GF-D8 (cell line): Measurements from ENCODE around the gene GNG8.
"Not testable (repeated sequence)": the region's sequence is repeated elsewhere in the genome, so short reads cannot be mapped to it uniquely, and the experiment has no call there.

Experiments
- DNase-seq: peaks from one replicate; lab custom pipeline; 2025; lab: John Stamatoyannopoulos, UW

GNG8 gene

DNA sequence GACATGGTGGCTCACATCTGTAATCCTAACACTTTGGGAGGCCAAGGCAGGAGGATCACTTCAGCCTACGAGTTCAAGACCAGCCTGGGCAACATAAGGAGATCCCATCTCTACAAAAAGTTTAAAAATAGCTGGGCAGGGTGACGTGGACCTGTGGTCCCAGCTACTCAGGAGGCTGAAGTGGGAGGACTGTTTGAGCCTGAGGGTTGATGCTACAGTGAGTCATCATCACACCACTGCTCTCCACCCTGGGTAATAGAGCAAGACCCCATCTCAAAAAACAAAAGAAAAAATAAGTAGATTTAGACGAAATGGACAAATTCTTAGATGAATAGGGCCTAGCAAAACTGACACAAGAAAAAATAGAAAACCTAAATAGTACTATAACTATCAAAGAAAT lies 10.4 kb upstream of the GNG8 start:
- no peak for DNase-seq

DNA sequence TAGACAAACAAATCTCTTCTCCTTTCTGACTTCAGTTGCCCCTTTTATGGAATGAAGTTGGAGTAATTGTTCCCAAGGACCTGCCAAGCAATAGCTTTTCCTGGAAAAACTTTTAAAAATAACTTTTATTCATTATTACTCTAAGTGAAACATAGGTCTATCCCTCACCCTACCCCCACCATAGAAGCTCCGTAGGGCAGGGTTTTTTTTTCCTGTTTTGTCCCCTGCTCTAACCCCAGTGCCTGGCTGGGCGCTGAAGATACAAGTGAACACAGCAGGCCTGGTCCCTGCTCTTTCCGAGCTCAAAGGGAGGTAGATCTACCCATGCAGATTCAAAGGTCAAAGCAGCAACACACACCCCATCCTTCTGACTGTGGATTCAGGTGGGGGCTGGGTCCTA lies 8.7 kb upstream of the GNG8 start:
- DNase-seq = no peak

DNA sequence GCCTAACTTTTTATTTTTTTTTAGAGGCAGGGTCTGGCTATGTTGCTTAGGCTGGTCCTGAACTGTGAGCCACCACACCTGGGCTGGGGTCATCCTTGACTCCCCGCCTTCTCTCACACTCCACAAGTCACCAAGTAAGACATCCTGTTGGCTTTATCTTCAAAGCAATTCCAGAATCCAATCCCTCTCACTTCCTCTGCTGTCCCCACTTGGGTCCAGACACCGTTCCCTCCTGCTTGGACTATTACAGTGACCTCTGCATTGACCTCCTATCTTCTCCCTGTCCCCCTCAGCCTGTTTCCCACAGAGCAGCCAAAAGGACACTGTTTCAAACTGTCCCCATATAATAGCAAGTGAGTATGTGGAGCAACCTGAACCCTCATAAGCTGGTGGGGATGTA lies 4.7 kb upstream of the GNG8 start:
- DNase-seq = no peak

DNA sequence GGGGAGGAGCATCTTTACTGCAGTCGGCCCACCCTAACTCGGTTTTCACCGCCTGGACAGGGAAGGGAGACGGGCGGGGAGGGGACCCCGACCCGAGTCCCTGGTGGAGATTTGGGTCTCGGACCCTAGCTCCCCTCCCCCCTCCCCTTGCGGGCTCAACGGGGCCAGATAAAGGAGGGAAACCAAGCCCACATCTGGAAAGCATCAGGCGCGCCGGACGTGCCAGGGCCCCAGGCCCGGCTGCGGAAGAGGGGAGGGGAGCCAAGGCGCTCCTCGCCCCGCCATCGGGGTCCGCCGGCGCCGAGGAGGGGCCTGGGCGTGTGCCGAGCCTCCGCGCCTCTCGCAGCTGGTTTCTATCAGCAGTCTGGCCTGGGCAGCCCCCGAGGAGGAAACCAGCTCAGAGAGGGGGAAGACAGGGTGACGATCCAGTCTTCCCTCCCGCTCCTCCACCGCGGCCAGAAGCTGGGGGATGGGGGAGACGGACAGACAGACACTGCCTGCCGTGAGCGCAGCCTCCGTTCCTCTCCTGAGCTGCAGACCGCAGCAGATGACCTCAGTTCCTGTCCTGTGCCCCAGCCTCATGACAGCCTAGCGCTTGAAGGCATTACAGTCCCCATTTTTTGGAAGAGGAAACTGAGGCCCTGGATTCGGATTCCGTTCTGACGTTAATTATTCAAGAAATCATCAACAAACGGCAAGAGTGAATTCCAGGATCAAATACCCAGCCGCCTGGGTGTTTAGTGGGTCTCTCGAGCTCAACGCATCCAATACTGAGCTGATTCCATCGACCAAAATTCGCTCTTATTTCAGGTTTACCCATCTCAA lies 3.6 kb upstream of the GNG8 start:
- DNase-seq = no peak

DNA sequence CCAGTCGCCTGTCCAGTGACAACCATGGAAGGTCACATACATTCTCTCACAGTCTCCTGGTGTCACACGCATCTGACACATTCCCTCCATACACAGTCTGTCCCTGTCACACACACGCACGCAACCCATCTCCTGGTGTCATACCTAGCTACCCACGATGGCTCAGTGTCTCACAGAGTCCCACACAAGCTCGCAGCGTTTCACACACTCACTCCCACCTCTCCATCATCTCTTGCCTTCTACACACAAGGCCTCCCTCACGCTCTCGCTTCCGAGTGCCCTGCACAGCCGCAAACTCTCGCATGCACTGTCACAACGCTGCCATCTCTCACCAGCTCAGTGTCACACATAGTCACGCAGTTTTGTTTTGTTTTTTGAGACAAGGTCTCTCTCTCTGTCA lies 1.2 kb upstream of the GNG8 start:
- DNase-seq = no peak

DNA sequence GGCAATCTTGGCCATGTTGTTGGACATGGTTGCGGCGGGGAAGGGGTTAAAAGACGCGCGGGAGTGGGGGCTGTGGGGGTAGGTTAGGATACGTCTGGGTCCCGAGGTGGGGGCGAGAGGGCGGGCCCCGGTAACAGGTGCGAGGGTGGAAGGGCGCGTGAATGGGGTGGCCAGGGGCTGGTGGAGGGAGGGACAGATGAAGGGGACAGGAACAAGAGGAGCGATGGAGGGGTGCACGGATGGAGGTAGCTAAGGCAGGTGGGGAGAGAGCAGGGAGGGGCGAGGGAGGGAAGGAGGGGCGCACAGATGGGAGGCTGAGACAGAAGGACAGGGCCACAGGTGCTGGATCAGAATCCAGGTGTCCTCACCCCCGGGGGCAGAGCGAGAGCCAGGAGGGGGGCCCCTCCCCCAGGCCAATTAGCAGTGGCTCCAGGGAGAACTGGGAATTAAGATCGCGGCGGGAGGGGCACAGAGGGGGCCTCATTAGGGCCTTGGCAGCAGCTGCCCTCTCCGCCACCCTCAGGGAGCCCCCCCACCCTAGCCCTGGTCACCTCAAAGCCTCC lies 1.3 kb downstream of the GNG8 start:
- DNase-seq = no peak

DNA sequence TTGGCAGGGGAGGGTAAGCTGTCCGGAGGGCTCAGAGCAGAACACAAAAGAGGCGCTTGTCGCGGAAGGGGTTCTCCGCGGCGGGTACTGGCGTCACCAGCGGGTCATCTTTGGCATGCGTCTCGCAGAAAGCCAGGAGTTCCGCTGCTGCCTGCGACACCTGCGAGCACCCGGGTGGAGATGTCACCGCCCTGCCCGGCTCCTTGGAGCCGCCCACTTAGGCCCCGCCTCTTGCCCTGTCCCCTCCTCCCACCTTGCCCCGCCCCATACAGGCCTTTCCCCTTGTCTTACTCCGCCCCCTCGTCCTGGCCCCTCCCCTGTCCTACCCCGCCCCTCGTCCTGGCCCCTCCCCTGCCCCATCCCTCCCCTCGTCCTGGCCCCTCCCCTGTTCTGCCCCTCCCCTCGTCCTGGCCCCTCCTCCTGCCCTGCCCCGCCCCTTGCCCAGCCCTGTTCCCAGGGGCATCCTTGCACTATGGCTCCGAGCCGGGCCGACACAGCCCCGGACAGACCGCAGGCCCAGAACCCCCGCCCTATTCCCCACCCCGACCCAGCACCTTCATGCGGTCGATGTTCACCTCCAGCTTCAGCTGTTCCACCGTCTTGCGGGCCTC lies 1.9 kb downstream of the GNG8 start:
- DNase-seq = peak; percentile 9

DNA sequence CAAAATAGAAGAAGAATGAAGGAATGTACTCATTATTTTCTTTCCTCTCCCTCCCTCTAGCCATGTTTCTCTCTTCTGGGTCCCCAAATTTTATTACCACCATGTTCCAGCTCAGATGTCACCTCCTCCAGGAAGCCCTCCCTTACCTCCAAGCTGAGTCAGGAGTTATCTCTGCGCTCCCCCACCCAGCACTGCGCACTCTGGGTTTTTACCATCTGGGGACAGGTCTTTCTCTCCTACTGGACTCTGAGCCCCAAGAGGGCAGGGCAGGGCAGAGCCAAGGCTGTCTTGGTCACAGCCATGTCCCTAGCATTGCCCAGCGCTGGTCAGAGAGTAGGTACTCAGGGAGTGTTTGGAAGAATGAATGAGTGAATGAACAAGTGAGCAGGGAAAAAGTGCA lies 2.9 kb downstream of the GNG8 start:
- no peak for DNase-seq

DNA sequence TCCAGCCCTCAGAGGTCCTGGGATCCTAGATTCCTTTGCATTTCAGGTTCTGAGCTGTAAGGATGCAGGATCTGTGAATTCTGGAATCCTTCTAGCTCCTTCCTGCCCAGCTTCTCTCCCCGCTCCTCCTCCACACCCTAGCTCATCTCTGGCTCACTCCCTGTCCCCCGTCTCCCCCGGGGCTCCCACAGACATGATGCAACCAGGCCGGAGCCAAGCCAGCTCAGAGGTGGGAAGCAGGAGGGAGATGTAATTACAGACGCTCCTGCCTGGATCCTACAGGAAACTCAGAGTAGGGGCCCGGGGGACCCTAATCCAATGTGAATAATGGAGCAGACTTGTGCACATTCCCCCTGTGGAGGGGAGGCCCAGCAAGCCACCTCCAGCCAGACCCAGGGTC lies 4.5 kb downstream of the GNG8 start:
- no peak for DNase-seq

DNA sequence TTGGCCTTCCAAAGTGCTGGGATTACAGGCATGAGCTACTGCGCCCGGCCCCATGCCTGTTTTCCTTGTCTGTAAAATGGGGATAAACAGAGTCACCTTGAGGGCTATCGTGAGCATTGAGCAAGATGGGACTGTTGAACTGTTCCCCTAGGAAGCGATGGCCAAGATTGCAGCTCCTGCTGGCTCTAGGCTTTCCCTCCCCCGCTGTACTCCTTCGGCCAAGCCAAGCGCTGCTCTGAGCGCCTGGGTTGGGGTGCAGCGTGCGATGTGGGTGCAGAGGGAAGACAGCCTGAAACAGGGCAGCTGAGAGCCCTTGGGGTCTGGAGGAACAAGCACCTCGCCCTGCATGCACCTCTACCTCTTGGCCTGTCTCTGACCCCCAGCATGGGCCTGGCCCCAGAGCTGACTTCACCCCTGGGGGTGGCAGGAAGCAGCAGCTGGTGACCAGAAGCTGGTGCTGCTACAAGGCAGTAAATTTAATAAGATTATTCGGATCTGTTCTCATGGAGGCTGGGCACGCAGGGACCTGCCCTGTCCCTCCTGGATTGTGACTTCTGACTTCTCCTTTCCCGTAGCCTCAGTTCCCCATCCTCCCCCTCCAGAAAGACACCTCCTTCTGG lies 5.3 kb downstream of the GNG8 start:
- DNase-seq = no peak

DNA sequence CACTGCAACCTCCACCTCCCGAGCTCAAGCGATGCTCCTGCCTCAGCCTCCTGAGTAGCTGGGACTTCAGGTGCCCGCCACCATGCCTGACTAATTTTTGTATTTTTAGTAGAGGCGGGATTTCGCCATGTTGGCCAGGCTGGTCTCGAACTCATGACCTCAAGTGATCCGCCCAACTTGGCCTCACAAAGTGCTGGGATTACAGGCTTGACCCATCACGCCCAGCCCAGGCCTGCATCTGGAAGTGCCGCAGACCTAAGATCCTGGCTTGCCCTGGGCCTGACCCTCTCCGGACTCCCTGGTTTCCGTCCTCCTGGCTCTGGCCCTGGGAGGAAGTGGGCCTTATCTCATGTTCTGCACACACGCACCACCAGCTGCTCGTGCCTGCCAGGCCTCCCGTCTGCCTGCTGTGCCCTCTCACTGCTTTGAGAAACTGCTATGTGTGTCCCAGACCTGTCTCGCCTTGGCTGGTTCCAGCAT lies 6.4 kb downstream of the GNG8 start:
- DNase-seq = peak; percentile 69

DNA sequence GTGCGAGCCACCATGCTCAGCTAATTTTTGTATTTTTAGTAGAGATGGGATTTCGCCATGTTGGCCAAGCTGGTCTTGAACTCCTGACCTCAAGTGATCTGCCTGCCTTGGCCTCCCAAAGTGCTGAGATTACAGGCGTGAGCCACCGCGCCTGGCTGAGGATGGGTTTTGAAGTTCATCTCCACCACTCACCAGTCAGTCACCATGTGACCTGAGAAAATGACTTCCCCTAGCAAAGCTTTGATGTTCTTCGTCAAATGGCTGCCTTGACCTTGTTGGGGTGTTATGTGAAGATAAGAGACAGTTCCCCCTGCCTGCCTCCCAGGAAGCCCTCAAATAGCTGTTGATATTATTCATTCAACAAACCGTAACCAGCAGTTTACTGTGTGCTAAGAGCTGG lies 7.0 kb downstream of the GNG8 start:
- DNase-seq = not testable (repeated sequence)

DNA sequence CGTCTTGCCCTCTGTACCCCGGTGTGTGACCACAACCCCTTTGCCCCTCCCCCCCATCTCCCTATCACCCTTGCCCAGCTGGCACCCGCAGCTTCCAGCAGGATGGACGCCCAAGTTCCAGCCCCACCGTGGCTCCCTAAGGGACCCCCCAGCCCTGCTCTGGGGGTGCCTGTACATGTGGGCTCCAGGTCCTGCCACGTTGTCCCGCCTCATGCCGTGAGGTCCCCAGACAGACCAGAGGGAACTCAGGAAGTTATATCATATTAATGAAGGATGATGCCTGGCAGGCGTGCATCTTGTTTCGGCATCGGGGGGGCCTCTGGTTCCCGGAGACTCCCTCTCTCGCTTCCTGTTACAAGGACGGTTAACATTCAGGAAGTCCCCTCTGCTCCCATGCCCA lies 9.6 kb downstream of the GNG8 start:
- no peak for DNase-seq

DNA sequence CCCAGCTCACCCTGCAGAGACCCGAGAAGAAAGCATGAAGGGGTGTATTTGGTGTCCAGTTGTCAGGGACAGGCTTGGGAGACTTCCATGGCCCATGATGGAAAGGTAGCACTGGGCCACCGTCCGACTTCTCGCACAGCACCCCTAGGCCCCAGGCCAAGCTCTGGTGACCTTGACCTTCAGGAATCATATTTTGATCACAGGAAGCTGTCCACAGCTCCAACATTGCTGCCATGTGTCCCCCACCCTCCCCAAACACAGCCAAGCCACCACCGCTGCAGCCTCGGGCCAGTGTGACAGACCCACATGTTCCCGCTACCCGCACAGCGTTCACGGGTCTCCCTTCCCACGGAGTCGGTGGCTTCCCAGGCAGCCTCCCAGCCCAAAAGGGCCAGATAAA lies 10.3 kb downstream of the GNG8 start:
- DNase-seq = no peak

DNA sequence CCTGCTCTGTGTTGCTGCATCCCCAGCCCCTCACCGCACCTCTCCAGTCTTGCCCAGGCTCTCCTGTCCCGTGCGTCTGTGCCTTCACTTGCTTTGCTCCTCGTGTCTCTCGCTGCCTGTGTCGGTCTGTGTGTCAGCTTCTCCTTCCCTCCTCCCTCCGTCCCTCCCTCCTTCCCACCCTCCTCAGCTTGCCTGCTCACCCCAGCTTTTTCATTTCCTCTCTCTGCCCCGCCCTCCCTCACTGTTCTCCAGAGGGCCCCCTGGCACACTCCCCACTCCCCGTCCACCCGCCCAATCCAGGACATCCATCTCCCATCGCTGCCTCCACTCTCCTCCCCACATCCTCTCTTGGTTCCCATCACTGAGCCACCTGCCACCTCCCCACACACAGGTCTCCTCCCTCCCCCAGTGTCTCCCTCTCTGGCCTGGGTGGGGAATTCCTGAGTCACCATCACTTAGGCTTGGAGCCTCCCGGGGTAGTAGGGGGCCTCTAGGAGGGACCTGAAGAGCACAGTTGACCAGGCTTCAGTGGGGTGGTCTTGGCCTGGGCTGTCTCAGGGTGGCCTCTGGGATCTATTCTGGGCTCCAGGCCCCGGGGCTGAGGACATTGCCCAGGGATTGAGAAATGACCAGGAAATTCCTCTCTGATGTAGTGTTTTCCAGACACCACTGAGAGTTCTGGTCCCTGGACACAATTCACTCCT lies 10.9 kb downstream of the GNG8 start, which contains the start of gene PTGIR:
Gene PTGIR (minus strand): TSS at position 132 of the 704 bp plus-strand sequence. CDS start 864 bp downstream, outside the sequence.
- DNase-seq = no peak

DNA sequence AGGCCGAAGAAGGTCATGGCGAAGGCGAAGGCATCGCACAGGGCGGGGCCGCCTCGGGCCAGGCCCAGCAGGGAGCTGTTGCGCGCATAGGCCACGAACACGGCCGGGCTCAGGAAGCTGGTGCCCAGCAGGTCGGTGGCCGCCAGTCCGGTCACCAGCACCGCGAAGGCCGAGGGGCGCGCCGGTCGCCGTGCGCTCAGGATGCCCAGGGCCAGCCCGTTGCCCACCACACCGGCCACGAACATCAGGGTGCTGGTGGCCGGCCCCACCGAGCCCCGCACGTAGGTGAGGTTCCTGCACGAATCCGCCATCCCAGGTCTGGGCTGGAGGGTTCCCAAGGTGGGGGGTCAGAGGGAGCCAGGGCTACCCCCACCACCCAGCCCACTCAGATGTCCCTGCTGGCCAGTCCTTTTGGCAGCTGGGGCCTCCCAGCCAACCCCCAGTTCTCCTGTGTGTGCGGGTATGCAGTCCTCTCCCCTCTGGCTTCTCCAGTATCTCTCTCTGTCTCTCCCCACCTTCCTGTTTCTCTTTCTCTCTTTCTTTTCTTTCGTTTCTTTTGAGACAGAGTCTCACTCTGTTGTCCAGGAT lies 12.0 kb downstream of the GNG8 start:
- DNase-seq = no peak

DNA sequence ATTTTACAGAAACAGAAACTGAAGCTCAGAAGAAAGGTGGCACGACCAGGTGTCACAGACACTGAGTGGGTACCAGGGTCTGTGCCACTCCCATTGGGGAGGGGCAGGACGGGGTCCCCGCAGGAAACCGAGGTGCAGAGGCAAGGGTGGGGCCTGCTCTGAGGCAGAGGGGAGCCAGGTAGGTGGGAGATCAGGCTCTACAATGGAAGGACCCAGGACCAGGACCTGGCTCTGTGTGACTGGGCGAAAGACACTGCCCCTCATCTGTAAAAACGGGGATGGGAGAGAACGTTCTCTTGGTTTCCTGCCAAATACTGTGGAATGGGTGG lies 13.9 kb downstream of the GNG8 start:
- no peak for DNase-seq

DNA sequence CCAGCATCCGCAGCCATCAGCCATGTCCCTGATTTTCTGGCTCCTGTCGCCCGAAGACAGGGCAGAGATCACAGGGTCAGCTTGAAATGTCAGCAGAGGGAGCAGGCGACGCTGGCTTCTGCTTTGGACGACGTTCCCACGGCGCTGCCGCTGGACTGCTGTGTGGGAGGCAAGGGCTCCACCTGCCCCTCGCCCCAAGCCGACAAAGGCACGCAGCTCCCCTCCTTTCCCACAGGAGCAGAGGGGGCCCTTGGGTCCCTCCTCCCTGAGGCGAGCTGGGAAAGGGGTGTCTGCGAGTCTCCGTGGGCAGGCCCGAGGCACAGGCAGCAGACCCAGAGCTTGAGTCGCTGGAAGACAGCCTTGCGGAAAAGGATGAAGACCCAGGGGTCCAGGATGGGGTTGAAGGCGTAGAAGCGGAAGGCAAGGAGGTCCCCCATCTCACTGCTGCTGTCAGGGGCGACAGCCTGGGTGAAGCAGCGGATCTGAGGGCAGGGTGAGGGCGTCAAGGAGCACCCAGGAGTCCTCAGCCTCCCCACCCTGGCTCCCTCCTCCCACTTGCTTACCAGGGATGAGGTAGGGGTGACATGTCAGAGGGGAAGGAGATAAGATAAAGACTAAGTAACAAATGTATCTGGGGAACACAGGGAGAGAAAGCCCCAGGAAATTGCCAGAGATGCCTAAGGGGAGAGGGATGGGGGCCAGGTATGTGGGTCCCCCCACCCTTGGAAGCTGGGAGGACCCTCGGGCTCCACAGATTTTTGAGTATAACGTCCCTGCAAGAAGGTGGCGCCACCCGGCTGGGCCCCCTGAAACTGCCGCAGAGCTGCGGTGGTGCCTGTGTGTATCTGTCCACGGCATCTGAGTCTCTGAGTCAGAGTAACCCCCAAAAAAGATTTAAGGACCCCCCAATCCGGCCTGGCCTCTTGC lies 14.5 kb downstream of the GNG8 start:
- no peak for DNase-seq

DNA sequence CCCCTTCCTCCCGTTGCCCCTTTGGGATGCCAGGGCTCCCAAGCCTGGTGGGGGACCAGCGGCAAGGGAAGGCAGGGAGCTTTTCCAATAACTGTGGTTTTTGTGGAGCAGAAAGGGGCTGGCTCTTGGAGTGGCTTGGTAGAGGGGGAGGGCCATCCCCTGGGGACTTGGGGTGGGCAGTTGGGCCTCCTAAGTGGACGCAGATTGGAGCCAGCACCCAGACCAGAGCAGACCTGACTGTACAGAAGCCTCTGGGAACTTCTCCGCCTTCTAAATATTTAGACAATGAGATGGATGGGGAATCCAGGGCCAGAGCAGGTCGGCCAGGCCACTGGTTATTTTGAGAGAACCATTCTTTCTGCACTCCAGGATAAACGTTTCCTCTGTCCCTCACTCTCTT lies 15.3 kb downstream of the GNG8 start:
- DNase-seq = no peak

DNA sequence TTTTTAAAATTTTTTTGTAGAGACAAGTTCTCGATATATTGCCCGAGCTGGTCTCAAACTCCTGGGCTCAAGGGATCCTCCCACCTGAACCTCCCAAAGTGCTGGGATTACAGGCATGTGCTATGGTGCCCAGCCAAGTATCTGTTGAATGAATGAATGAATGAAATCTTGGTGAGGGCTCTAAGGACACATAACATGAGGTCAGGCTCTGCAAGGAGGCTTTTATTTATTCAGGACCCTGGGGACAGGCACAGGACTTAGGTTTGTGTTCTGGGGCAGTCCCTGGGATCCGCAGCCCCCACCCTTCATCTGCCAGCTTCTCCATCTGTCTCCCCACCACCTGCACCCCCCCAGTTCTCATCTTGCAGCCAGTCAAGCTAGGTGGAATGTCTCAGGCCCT lies 15.7 kb downstream of the GNG8 start:
- no peak for DNase-seq
